HEK293 (cell line): ENCODE results near the gene OSGEPL1.

Experiments
- CTCF ChIA-PET: fragments of 350-600 bp; formaldehyde crosslinking; extraction: SDS; loops from one replicate; lab custom pipeline; 2021; ENCODE audit warnings: antibody characterized with exemption; lab: Yijun Ruan, JAX
- POLR2A ChIA-PET: fragments of 300-600 bp; formaldehyde crosslinking; extraction: SDS; loops from one replicate; lab custom pipeline; 2020; ENCODE audit warnings: antibody characterized with exemption, inconsistent platforms; lab: Yijun Ruan, JAX
- H3K27ac ChIP-seq: fragments of 200-500 bp; sonication (Bioruptor generic); 2 replicates; pipeline ENCODE4 v1.5.1; 2014; ENCODE audit warnings: low read depth, low read length, control low read depth, inconsistent platforms; ENCODE audit errors: extremely low read depth
- H3K36me3 ChIP-seq, 2 experiments: fragments of 200-500 bp in 1 of 2; sonication (Bioruptor generic) in 1 of 2; 1 replicate in 1 of 2; 2 replicates in 1 of 2; pipeline ENCODE4 v1.5.1; 2014 to 2017; ENCODE audit warnings: inconsistent platforms in 2 of 2, low read length in 2 of 2; ENCODE audit not compliant: control insufficient read depth in 2 of 2, insufficient read depth in 1 of 2
- H3K4me1 ChIP-seq: fragments of 200-500 bp; sonication (Bioruptor generic); 2 replicates; pipeline ENCODE4 v1.5.1; 2014; ENCODE audit warnings: mild to moderate bottlenecking, low read length, inconsistent platforms; ENCODE audit not compliant: control insufficient read depth, insufficient read depth
- H3K4me3 ChIP-seq: 2 replicates; pipeline ENCODE4 v1.5.1; 2011; ENCODE audit warnings: low read depth, mild to moderate bottlenecking, control low read depth, low read length, moderate library complexity
- H3K9me3 ChIP-seq: fragments of 200-500 bp; sonication (Bioruptor generic); 2 replicates; pipeline ENCODE4 v1.5.1; 2014; ENCODE audit warnings: low read depth, low read length, inconsistent platforms; ENCODE audit not compliant: control insufficient read depth, insufficient read depth
- EGR2 ChIP-seq: fragments of 450-650 bp; formaldehyde crosslinking; IDR thresholded peaks from 2 replicates; pipeline ENCODE4 v1.5.1; 2016; ENCODE audit warnings: low read depth, missing biosample characterization, missing genetic modification characterization
- SETDB1 ChIP-seq: IDR thresholded peaks from one replicate; pipeline ENCODE4 v1.6.1; 2017; ENCODE audit warnings: mild to moderate bottlenecking, low read length, moderate library complexity, mixed read lengths; ENCODE audit not compliant: insufficient read length
- ZNF146 ChIP-seq: fragments of 450-650 bp; formaldehyde crosslinking; IDR thresholded peaks from 2 replicates; pipeline ENCODE4 v1.5.1; 2016; ENCODE audit warnings: missing biosample characterization, missing genetic modification characterization
- ZNF174 ChIP-seq: fragments of 450-650 bp; formaldehyde crosslinking; IDR thresholded peaks from 2 replicates; pipeline ENCODE4 v1.5.0; 2017; ENCODE audit warnings: missing biosample characterization, mild to moderate bottlenecking, missing genetic modification characterization
- ZNF221 ChIP-seq: fragments of 450-650 bp; formaldehyde crosslinking; IDR thresholded peaks from 2 replicates; pipeline ENCODE4 v1.5.1; 2017; ENCODE audit warnings: missing biosample characterization, missing genetic modification characterization, borderline replicate concordance
- ZNF280C ChIP-seq: fragments of 450-650 bp; formaldehyde crosslinking; IDR thresholded peaks from 2 replicates; pipeline ENCODE4 v1.5.1; 2016; ENCODE audit warnings: missing biosample characterization, missing genetic modification characterization
- ZNF350 ChIP-seq: fragments of 450-650 bp; formaldehyde crosslinking; IDR thresholded peaks from 2 replicates; pipeline ENCODE4 v1.5.0; 2017; ENCODE audit warnings: missing biosample characterization, mild to moderate bottlenecking, missing genetic modification characterization
- ZNF426 ChIP-seq: fragments of 450-650 bp; formaldehyde crosslinking; IDR thresholded peaks from 2 replicates; pipeline ENCODE4 v1.5.1; 2017; ENCODE audit warnings: missing biosample characterization, missing genetic modification characterization, mild to moderate bottlenecking, inconsistent platforms, moderate library complexity
- ZNF548 ChIP-seq: fragments of 450-650 bp; formaldehyde crosslinking; IDR thresholded peaks from 2 replicates; pipeline ENCODE4 v1.5.1; 2016; ENCODE audit warnings: missing biosample characterization, missing genetic modification characterization
- ZNF621 ChIP-seq: fragments of 450-650 bp; formaldehyde crosslinking; IDR thresholded peaks from 2 replicates; pipeline ENCODE4 v1.5.1; 2017; ENCODE audit warnings: missing biosample characterization, missing genetic modification characterization
- ZNF626 ChIP-seq: fragments of 450-650 bp; sonication (Bioruptor Pico); formaldehyde crosslinking; IDR thresholded peaks from 2 replicates; pipeline ENCODE4 v1.5.1; 2018; ENCODE audit warnings: missing biosample characterization, missing genetic modification characterization, inconsistent platforms
- ZNF629 ChIP-seq: fragments of 450-650 bp; formaldehyde crosslinking; IDR thresholded peaks from 2 replicates; pipeline ENCODE4 v1.5.1; 2017; ENCODE audit warnings: missing biosample characterization, missing genetic modification characterization
- ZNF660 ChIP-seq: fragments of 450-650 bp; IDR thresholded peaks from 2 replicates; pipeline ENCODE4 v1.5.1; 2018; ENCODE audit warnings: missing biosample characterization, mild to moderate bottlenecking, missing genetic modification characterization
- ZNF704 ChIP-seq: fragments of 450-650 bp; formaldehyde crosslinking; IDR thresholded peaks from 2 replicates; pipeline ENCODE4 v1.5.1; 2016; ENCODE audit warnings: missing biosample characterization, missing genetic modification characterization
- ZNF830 ChIP-seq: fragments of 450-650 bp; IDR thresholded peaks from 2 replicates; pipeline ENCODE4 v1.5.0; 2018; ENCODE audit warnings: missing biosample characterization, missing genetic modification characterization, low read depth, mild to moderate bottlenecking, moderate library complexity
- ZNF843 ChIP-seq: fragments of 450-650 bp; formaldehyde crosslinking; IDR thresholded peaks from 2 replicates; pipeline ENCODE4 v1.5.1; 2016; ENCODE audit warnings: missing biosample characterization, missing genetic modification characterization
- ZXDB ChIP-seq: fragments of 450-650 bp; formaldehyde crosslinking; IDR thresholded peaks from 2 replicates; pipeline ENCODE4 v1.5.1; 2016; ENCODE audit warnings: missing biosample characterization, missing genetic modification characterization
- TF ChIP-seq, protein P1 (sequence below): fragments of 450-650 bp; formaldehyde crosslinking; conservative IDR thresholded peaks from 2 replicates; pipeline ENCODE4 v1.5.1; 2016; ENCODE audit warnings: low read depth, missing biosample characterization, missing genetic modification characterization
- TF ChIP-seq, protein P2 (sequence below): fragments of 450-650 bp; formaldehyde crosslinking; IDR thresholded peaks from 2 replicates; pipeline ENCODE4 v1.5.1; 2016; ENCODE audit warnings: missing biosample characterization, missing genetic modification characterization, low read depth

Gene OSGEPL1

DNA sequence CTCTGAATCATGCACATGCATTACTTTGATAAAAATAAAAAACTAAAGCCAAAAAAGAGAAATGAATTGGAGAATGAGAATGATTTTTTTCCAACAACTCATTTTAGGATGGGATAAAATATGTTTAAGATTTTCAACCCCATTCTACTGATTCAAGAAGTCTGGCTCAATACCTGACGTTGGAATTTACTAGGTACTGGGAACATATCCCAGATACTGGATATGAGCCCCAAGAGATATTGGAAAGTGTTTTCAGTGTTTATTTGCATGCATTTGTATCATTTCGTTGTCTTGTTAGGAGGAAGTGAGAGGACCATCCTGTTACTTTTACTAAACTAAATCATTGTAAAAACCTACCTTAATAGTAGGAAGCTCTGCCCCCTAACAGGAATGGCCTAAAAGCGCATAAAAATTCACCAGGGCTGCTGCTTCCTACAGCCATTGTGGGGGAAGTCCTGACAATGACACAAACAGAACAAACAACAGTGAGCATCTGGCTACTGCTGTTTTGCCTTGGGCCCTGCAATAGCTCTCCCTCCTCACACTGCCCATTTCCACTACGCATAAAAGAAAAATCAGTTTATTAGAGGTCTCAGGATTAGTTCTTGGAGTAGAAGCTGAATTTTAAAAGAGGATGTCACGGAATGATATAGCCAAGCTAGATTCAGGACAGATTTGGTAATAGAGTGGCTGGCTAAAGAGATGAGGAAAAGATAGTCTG lies 52.9 kb downstream of the OSGEPL1 start:
- ChIA-PET POLR2A (interaction anchor here (0.6 kb wide), 1 partner anchor 1277 kb away, joined by 3 read pairs; no protein-coding TSS in a partner anchor), CTCF (interaction anchor here (1.3 to 1.8 kb wide), 2 partner anchors 8 to 13 kb away, joined by 5 to 8 read pairs; no protein-coding TSS in a partner anchor)
- no peak for TF ChIP-seq ZNF660
- no peak for TF ChIP-seq ZNF843 (tag by site-specific recombination)
- TF ChIP-seq, protein P1, sequence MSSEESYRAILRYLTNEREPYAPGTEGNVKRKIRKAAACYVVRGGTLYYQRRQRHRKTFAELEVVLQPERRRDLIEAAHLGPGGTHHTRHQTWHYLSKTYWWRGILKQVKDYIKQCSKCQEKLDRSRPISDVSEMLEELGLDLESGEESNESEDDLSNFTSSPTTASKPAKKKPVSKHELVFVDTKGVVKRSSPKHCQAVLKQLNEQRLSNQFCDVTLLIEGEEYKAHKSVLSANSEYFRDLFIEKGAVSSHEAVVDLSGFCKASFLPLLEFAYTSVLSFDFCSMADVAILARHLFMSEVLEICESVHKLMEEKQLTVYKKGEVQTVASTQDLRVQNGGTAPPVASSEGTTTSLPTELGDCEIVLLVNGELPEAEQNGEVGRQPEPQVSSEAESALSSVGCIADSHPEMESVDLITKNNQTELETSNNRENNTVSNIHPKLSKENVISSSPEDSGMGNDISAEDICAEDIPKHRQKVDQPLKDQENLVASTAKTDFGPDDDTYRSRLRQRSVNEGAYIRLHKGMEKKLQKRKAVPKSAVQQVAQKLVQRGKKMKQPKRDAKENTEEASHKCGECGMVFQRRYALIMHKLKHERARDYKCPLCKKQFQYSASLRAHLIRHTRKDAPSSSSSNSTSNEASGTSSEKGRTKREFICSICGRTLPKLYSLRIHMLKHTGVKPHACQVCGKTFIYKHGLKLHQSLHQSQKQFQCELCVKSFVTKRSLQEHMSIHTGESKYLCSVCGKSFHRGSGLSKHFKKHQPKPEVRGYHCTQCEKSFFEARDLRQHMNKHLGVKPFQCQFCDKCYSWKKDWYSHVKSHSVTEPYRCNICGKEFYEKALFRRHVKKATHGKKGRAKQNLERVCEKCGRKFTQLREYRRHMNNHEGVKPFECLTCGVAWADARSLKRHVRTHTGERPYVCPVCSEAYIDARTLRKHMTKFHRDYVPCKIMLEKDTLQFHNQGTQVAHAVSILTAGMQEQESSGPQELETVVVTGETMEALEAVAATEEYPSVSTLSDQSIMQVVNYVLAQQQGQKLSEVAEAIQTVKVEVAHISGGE (tag by site-specific recombination), result no peak
- TF ChIP-seq ZNF830, result no peak
- no peak for TF ChIP-seq ZNF621 (tag by site-specific recombination)
- no peak for TF ChIP-seq ZNF548 (tag by site-specific recombination)
- TF ChIP-seq ZNF626 (tag by site-specific recombination), result no peak
- no peak for TF ChIP-seq EGR2 (tag by site-specific recombination)
- no peak for TF ChIP-seq ZNF174 (tag by site-specific recombination)
- TF ChIP-seq ZNF221, result no peak
- TF ChIP-seq, protein P2, sequence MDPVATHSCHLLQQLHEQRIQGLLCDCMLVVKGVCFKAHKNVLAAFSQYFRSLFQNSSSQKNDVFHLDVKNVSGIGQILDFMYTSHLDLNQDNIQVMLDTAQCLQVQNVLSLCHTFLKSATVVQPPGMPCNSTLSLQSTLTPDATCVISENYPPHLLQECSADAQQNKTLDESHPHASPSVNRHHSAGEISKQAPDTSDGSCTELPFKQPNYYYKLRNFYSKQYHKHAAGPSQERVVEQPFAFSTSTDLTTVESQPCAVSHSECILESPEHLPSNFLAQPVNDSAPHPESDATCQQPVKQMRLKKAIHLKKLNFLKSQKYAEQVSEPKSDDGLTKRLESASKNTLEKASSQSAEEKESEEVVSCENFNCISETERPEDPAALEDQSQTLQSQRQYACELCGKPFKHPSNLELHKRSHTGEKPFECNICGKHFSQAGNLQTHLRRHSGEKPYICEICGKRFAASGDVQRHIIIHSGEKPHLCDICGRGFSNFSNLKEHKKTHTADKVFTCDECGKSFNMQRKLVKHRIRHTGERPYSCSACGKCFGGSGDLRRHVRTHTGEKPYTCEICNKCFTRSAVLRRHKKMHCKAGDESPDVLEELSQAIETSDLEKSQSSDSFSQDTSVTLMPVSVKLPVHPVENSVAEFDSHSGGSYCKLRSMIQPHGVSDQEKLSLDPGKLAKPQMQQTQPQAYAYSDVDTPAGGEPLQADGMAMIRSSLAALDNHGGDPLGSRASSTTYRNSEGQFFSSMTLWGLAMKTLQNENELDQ (tag by site-specific recombination), result no peak
- TF ChIP-seq ZNF146 (tag by site-specific recombination), result no peak
- no peak for TF ChIP-seq ZNF350
- TF ChIP-seq ZNF629 (tag by site-specific recombination), result no peak
- TF ChIP-seq ZNF280C (tag by site-specific recombination), result no peak

DNA sequence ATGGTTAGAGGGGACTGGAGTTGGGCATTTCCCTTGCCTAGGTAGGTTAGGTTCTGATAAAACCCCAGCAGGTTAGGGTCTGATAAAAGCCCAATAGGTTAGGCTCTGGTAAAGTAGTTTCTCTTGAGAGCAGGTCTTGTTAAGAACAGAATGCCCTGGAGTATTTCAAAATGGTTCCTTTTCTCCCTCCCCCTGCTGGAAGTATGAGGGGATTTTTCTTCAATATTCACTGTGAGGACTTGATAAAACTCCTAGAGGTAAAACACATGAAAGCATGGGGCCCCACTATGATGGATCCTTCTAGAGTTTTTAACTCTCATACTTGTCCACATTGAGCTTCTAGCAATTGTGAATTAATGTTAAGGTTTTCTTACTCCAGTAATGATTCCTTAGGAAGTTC lies 60.5 kb downstream of the OSGEPL1 start:
- H3K4me3 ChIP-seq, result no peak overlapping the region
- H3K4me1 ChIP-seq, result no peaks in the 10 kb centered on the region
- peaks cover 0 to 5% of the 10 kb centered on the region in 2 experiments; a peak in 2 of 3 replicates for H3K36me3 ChIP-seq
- TF ChIP-seq ZNF426, result no peak
- no peak for TF ChIP-seq ZNF704 (tag by site-specific recombination)
- no peak for TF ChIP-seq SETDB1
- TF ChIP-seq ZXDB (tag by site-specific recombination), result no peak
- no peaks in the 10 kb centered on the region for H3K9me3 ChIP-seq
- no peak overlapping the region for H3K27ac ChIP-seq
- ChIA-PET POLR2A (no interaction called here), CTCF (interaction anchor here (1.1 to 2.2 kb wide), 6 partner anchors 8 to 42 kb away, joined by 3 to 9 read pairs (median 6); no protein-coding TSS in a partner anchor)

More for the DNA sequence above, 52.9 kb downstream of the OSGEPL1 start:
- peaks cover 0 to 11% of the 10 kb centered on the region in 2 experiments; a peak in 2 of 3 replicates for H3K36me3 ChIP-seq
- no peak overlapping the region for H3K27ac ChIP-seq
- no peaks in the 10 kb centered on the region for H3K4me1 ChIP-seq
- no peaks in the 10 kb centered on the region for H3K9me3 ChIP-seq
- H3K4me3 ChIP-seq, result no peak overlapping the region
